CD4-positive, alpha-beta T cell (primary cell): ENCODE measurements around the gene RIPK4. TPM values are rescaled to one million over a fixed set of nuclear protein-coding genes. Genes with fewer than 3 reads are reported as not detected.

Experiments used
- ATAC-seq: fragments of 200-7000 bp; cut with Tn5 transposase; one replicate; pipeline ENCODE4 v1.10.0; 2022; ENCODE audit warnings: mild to moderate bottlenecking; ENCODE audit not compliant: poor library complexity
- CTCF ChIA-PET: fragments of 350-600 bp; sonication (Branson Sonifier 250); formaldehyde crosslinking; loops from one replicate; lab custom pipeline; 2021; ENCODE audit warnings: antibody characterized with exemption, inconsistent platforms; lab: Charles Lee
- POLR2A ChIA-PET: fragments of 350-600 bp; sonication (Branson Sonifier 250); formaldehyde crosslinking; loops from one replicate; lab custom pipeline; 2021; ENCODE audit warnings: antibody characterized with exemption, inconsistent platforms; lab: Charles Lee
- DNase-seq, 14 experiments: peaks; one replicate each; pipeline ENCODE4 v3.0.0-alpha.2; 2013 to 2020; ENCODE audit warnings: mixed read lengths in 2 of 14
- H3K27ac ChIP-seq, 2 donors: one replicate each; pipeline versions ENCODE4 v1.5.1 to v1.7.0; 2013; ENCODE audit warnings: low read length in 2 of 2, low read depth in 1 of 2, mild to moderate bottlenecking in 1 of 2
- H3K27me3 ChIP-seq, 2 experiments: 1 replicate in 1 of 2; 2 replicates in 1 of 2; pipeline versions ENCODE4 v1.6.1 to v1.7.0; 2013; ENCODE audit warnings: low read length in 2 of 2, control low read depth in 1 of 2, mild to moderate bottlenecking in 1 of 2, moderate library complexity in 1 of 2; ENCODE audit not compliant: insufficient read depth in 2 of 2, control insufficient read depth in 1 of 2
- H3K36me3 ChIP-seq: one replicate; pipeline ENCODE4 v1.6.1; 2013; ENCODE audit warnings: low read length, control low read depth; ENCODE audit not compliant: insufficient read depth
- H3K4me1 ChIP-seq: one replicate; pipeline ENCODE4 v1.6.1; 2013; ENCODE audit warnings: low read length, control low read depth; ENCODE audit not compliant: insufficient read depth
- H3K4me3 ChIP-seq: one replicate; pipeline ENCODE4 v1.5.1; 2013; ENCODE audit warnings: mild to moderate bottlenecking, low read length, moderate library complexity
- H3K9me3 ChIP-seq, 2 experiments: 1 replicate in 1 of 2; 2 replicates in 1 of 2; pipeline versions ENCODE4 v1.6.1 to v1.7.0; 2013; ENCODE audit warnings: low read length in 2 of 2, mild to moderate bottlenecking in 2 of 2, control low read depth in 1 of 2, moderate library complexity in 1 of 2; ENCODE audit not compliant: control insufficient read depth in 1 of 2, insufficient read depth in 1 of 2
- H3K27ac Mint-ChIP-seq: one replicate; pipeline ENCODE4 v1.8.0; 2020; ENCODE audit warnings: mixed read lengths
- H3K27me3 Mint-ChIP-seq: one replicate; pipeline ENCODE4 v1.8.0; 2021; ENCODE audit warnings: mixed read lengths
- H3K36me3 Mint-ChIP-seq: one replicate; pipeline ENCODE4 v1.8.0; 2021; ENCODE audit warnings: low read depth, mixed read lengths
- H3K4me1 Mint-ChIP-seq: one replicate; pipeline ENCODE4 v1.8.0; 2021; ENCODE audit warnings: low read depth, mixed read lengths
- H3K4me3 Mint-ChIP-seq: one replicate; pipeline ENCODE4 v1.8.0; 2020; ENCODE audit warnings: mild to moderate bottlenecking, mixed read lengths
- H3K9me3 Mint-ChIP-seq: one replicate; pipeline ENCODE4 v1.8.0; 2020; ENCODE audit warnings: mixed read lengths
- intact Hi-C, 2 experiments: fragments of 100-400 bp; cut with DNase I in 1 of 2; cut with micrococcal nuclease in 1 of 2; formaldehyde crosslinking; loops; one replicate each; pipeline versions ENCODE4 v1.15.1 to v1.9.0; 2023 to 2025; cut with DNase I, micrococcal nuclease
- microRNA-seq: library from miRNA; unstranded; fragments of <30 nt; microRNA quantifications from one replicate; pipeline ENCODE4 v1.2.0, GENCODE V29; 2021; ENCODE audit warnings: borderline microRNAs expressed, borderline replicate concordance
- total RNA-seq, 174 experiments: library from RNA in 2 of 174; stranded (reverse) in 2 of 174; gene quantifications; one replicate each; pipeline ENCODE4 v1.2.3 and lab custom pipeline; 2021 to 2026
- TF ChIP-seq, protein P1 (sequence below): fragments of 200-600 bp; IDR thresholded peaks from one replicate; pipeline ENCODE4 v1.8.0; 2022; ENCODE audit warnings: antibody characterized with exemption, mild to moderate bottlenecking

The RIPK4 gene
- total RNA-seq, 2 experiments from 2014 or later: 2.5 to 3.0 TPM

DNA sequence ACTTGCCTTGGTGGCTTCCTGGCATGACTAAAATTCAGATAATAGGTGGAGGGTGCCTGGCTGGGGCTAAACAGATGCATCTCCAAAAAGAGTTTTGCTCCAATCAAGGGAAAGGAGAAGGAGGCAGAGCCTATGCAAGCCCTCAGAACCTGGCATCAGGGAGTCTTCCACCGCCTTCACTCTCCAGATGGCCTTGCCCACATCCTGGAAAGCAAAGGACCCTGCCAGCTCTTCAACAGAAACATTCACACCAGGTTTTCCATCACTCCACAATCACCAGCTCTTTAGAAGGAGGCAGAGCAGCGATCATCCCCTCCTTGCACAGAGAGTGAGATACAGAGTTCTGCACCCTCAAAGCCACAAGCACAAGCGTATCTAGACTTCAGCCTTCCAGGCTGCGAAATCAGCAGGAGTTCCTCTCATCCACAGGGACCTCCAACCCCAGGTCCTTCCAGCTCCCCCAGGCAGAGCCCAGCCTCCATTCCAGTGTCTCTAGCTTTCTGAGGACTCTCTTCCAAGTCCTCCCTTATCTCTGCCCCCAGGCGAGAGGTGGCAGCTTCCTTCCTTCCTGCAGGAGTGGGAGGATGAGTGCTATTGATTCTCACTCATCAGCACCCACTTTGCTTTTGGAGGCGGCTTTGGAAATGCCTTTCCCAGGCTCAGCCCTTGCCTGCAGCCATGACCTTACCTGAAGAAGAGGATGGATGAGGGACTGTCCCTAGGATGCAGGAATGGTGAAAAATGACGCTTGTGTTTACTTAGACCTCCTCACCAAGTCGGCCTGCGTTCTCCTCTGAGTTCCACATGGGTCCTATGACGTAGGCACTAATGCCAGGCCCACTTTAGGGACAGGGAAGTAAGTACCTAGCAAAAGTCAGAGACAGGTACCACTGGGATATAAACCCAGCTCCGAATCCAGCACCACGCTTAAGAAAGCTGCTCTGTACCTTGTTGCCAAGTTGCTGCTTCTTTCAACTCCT lies 75.4 kb downstream of the RIPK4 start:
- peaks cover 0 to 11% of the 10 kb centered on the region in 2 experiments for H3K9me3 ChIP-seq
- ATAC-seq (no peak), DNase-seq (no peak)
- H3K27ac ChIP-seq: no peak overlapping the region
- TF ChIP-seq, protein P1, sequence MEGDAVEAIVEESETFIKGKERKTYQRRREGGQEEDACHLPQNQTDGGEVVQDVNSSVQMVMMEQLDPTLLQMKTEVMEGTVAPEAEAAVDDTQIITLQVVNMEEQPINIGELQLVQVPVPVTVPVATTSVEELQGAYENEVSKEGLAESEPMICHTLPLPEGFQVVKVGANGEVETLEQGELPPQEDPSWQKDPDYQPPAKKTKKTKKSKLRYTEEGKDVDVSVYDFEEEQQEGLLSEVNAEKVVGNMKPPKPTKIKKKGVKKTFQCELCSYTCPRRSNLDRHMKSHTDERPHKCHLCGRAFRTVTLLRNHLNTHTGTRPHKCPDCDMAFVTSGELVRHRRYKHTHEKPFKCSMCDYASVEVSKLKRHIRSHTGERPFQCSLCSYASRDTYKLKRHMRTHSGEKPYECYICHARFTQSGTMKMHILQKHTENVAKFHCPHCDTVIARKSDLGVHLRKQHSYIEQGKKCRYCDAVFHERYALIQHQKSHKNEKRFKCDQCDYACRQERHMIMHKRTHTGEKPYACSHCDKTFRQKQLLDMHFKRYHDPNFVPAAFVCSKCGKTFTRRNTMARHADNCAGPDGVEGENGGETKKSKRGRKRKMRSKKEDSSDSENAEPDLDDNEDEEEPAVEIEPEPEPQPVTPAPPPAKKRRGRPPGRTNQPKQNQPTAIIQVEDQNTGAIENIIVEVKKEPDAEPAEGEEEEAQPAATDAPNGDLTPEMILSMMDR: no peak
- H3K4me3 ChIP-seq: no peak overlapping the region
- Mint-ChIP-seq H3K36me3 (no peaks in the 10 kb centered on the region), H3K4me3 (no peak overlapping the region), H3K9me3 (no peaks in the 10 kb centered on the region), H3K27ac (no peak overlapping the region), H3K4me1 (no peaks in the 10 kb centered on the region), H3K27me3 (peaks cover 26% of the 10 kb centered on the region)
- POLR2A ChIA-PET: no interaction called here
- peaks cover 0 to 7% of the 10 kb centered on the region in 2 experiments for H3K27me3 ChIP-seq
- intact Hi-C loops: no loop called here
- no peaks in the 10 kb centered on the region for H3K36me3 ChIP-seq
- CTCF ChIA-PET: no interaction called here
- H3K4me1 ChIP-seq: no peaks in the 10 kb centered on the region

Small RNA genes lying within 50 kb of the gene (microRNA-seq; reads per million reads assigned to microRNA genes)
- gene MIR6814: not detected

Other genes starting within 250 kb of the RIPK4 start
- 10 to 100 TPM; 10.4 to 12.0 TPM for gene PRDM15, start 112.3 kb upstream of the RIPK4 start, total RNA-seq
- gene C2CD2, start 187.0 kb upstream of the RIPK4 start, total RNA-seq: 1 to 10 TPM; 8.2 to 8.8 TPM
- gene ZBTB21, start 243.3 kb upstream of the RIPK4 start, total RNA-seq: 100 to 1,000 TPM; 132 to 139 TPM